Activated CD8-positive, alpha-beta memory T cell treated with anti-CD3 and anti-CD28 coated beads, Interleukin-2, amount 50 U/mL, for 48 hours (primary cell): ENCODE results near the gene CEP70.
"Not testable (repeated sequence)": the region's sequence is repeated elsewhere in the genome, so short reads cannot be mapped to it uniquely, and the experiment has no call there.

ENCODE experiments used
- DNase-seq: peaks from one replicate; pipeline ENCODE4 v3.0.0-alpha.2; 2020

Gene CEP70

GRCh38 chr3:138468451-138468850 is 125.6 kb downstream of the CEP70 start:
- no peak for DNase-seq

GRCh38 chr3:138467931-138468330 is 126.1 kb downstream of the CEP70 start:
- no peak for DNase-seq

- DNase-seq, result no peak
These were observed 128.1 kb downstream of the CEP70 start for GRCh38 chr3:138465925-138466324.

GRCh38 chr3:138465451-138465850 is 128.6 kb downstream of the CEP70 start:
- no peak for DNase-seq

- no peak for DNase-seq
These were observed 129.6 kb downstream of the CEP70 start for GRCh38 chr3:138464491-138464860.

GRCh38 chr3:138463724-138464490 is 130.2 kb downstream of the CEP70 start:
- peak; percentile 37 for DNase-seq

GRCh38 chr3:138461896-138462295 is 132.2 kb downstream of the CEP70 start:
- peak; percentile 34 for DNase-seq

GRCh38 chr3:138461246-138461645 is 132.8 kb downstream of the CEP70 start:
- no peak for DNase-seq

GRCh38 chr3:138460536-138461205 is 133.4 kb downstream of the CEP70 start:
- peak; percentile 35 for DNase-seq

GRCh38 chr3:138459619-138460535 is 134.2 kb downstream of the CEP70 start:
- peak; percentile 44 for DNase-seq

- no peak for DNase-seq
These were observed 135.1 kb downstream of the CEP70 start for GRCh38 chr3:138458774-138459499.

GRCh38 chr3:138457863-138458735 is 136.0 kb downstream of the CEP70 start:
- peak; percentile 38 for DNase-seq

- peak; percentile 40 for DNase-seq
These were observed 136.8 kb downstream of the CEP70 start for GRCh38 chr3:138456961-138457862.

- peak; percentile 36 for DNase-seq
These were observed 138.0 kb downstream of the CEP70 start for GRCh38 chr3:138455801-138456716.

- not testable (repeated sequence) for DNase-seq
These were observed 140.1 kb downstream of the CEP70 start for GRCh38 chr3:138453940-138454339.

GRCh38 chr3:138452436-138452835 is 141.6 kb downstream of the CEP70 start:
- no peak for DNase-seq

- DNase-seq, result no peak
These were observed 142.4 kb downstream of the CEP70 start for GRCh38 chr3:138451595-138452162.

GRCh38 chr3:138450704-138451424 is 143.2 kb downstream of the CEP70 start:
- no peak for DNase-seq
